HG03095 (cell line): ENCODE measurements around the gene DTNB.

Source experiments
- ATAC-seq: cut with Tn5 transposase; IDR thresholded peaks from one replicate; pipeline ENCODE4 v1.9.1; 2021; ENCODE audit warnings: moderate library complexity; ENCODE audit not compliant: unreplicated experiment

DTNB gene

DNA sequence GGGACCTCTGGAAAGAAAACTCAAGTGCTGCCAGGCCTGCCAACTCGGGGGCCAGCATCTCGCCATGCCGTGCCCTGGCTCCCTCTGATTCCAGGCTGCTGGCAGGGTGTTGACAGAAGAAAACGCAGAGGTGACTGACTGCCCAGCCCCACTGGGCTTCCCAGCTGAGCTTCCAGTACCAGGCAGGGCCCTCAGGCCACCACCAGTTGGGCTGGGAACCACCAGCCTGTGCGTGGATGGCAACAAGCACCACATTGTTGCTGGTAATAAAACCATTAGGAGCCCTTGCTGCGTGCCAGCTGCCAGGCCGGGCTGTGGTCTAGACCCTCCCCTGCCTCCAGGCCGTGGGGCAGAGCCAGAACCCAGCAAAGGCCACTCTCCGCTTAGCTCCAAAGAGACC lies 340.8 kb downstream of the DTNB start:
- no peak for ATAC-seq

GRCh38 chr2:25331686-25332365 lies 341.6 kb downstream of the DTNB start:
- no peak for ATAC-seq

- ATAC-seq, result no peak
Observed at GRCh38 chr2:25330937-25331336, 342.4 kb downstream of the DTNB start.

DNA sequence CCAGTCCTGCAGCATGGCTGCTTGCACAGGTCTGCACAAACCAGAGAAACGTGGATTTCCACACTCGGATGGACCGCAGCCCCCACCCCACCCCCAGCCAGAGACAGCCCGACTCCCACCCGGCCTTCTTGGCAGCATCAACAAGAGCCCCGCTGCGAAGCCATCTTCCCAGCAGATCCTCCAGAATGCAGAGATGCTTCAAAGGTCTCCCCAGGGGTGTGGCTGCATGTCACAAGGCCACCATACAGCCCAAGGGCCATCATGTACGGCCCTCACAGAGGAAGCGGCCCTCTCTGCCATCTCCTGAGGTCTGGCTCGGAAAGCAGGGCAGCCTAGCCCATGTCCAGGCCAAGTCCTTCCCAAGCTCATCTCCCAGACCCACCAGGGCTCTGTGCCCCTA lies 343.1 kb downstream of the DTNB start:
- no peak for ATAC-seq

GRCh38 chr2:25328152-25329085 lies 345.0 kb downstream of the DTNB start:
- no peak for ATAC-seq
